K562 (cell line): Measurements from ENCODE around the gene PARP11. TPM values are rescaled to one million over a fixed set of nuclear protein-coding genes. Genes with fewer than 3 reads are reported as not detected.
A peak's percentile ranks its signal among the peaks of the same experiment; 100 is the strongest.

Source experiments
- FOXK2 ChIP-seq, 2 experiments: fragments of 450-650 bp; IDR thresholded peaks in 1 of 2; conservative IDR thresholded peaks in 1 of 2; 2 replicates each; pipeline ENCODE4 v1.6.1; 2016; ENCODE audit warnings: low read depth in 2 of 2, mild to moderate bottlenecking in 1 of 2
- HDAC1 ChIP-seq, 2 experiments: fragments of 450-650 bp; IDR thresholded peaks; 2 replicates each; pipeline ENCODE4 v1.6.1; 2016 to 2017; ENCODE audit warnings: inconsistent platforms in 1 of 2, mild to moderate bottlenecking in 1 of 2, moderate library complexity in 1 of 2
- HNRNPL ChIP-seq: fragments of 200-400 bp; formaldehyde crosslinking; IDR thresholded peaks from 2 replicates; pipeline ENCODE4 v1.6.1; 2017; ENCODE audit warnings: low read depth, mild to moderate bottlenecking, low read length
- JUNB ChIP-seq: fragments of 450-650 bp; formaldehyde crosslinking; conservative IDR thresholded peaks from 2 replicates; pipeline ENCODE4 v1.4.0; 2020; ENCODE audit warnings: mild to moderate bottlenecking
- MAFF ChIP-seq: IDR thresholded peaks from 2 replicates; pipeline ENCODE4 v1.6.1; 2012; ENCODE audit warnings: low read length, improper control_type of control experiment
- STAG1 ChIP-seq: sonication (generic); formaldehyde crosslinking; IDR thresholded peaks from 2 replicates; pipeline ENCODE4 v1.5.0; 2020; ENCODE audit warnings: missing genetic modification reagents, borderline replicate concordance
- ZNF316 ChIP-seq: fragments of 450-650 bp; IDR thresholded peaks from 2 replicates; pipeline ENCODE4 v1.6.1; 2016
- ZNF551 ChIP-seq: fragments of 250-450 bp; sonication (Bioruptor Pico); IDR thresholded peaks from 2 replicates; pipeline ENCODE4 v1.5.0; 2021; ENCODE audit warnings: mild to moderate bottlenecking, moderate library complexity
- polyA plus RNA-seq, 8 experiments: library from polyadenylated mRNA; depleted of rRNA in 4 of 8; stranded (reverse) in 5 of 8; unstranded in 3 of 8; fragments of >200 nt; fragmentation: Nextera tagmentation in 2 of 8; fragmentation: Illumina TruSeq in 1 of 8; extraction: Ambion mirVana in 2 of 8; extraction: Trizol in 1 of 8; gene quantifications; 2 replicates each; pipeline versions ENCODE4 v1.2.1 to v1.2.3, GENCODE V29; 2011 to 2014; ENCODE audit warnings: inconsistent platforms in 1 of 8, missing spikeins in 1 of 8
- total RNA-seq, 7 experiments: library from RNA; depleted of rRNA in 6 of 7; stranded (reverse); fragments of >200 nt in 6 of 7; fragmentation: Illumina TruSeq in 2 of 7; extraction: Trizol in 2 of 7; gene quantifications; 2 replicates each; pipeline versions ENCODE4 v1.2.1 to v1.2.3, GENCODE V29; 2011 to 2021; ENCODE audit warnings: low replicate concordance in 1 of 7
- TF ChIP-seq, protein P1 (sequence below): fragments of 450-650 bp; IDR thresholded peaks from 2 replicates; pipeline ENCODE4 v1.6.1; 2018; ENCODE audit warnings: mild to moderate bottlenecking, low read depth; ENCODE audit not compliant: partially characterized antibody
- TF ChIP-seq, protein P2 (sequence below): fragments of 450-650 bp; IDR thresholded peaks from 2 replicates; pipeline ENCODE4 v1.6.1; 2017; ENCODE audit warnings: antibody characterized with exemption
- TF ChIP-seq, protein P3 (sequence below), 2 experiments: fragments of 450-650 bp; formaldehyde crosslinking in 1 of 2; IDR thresholded peaks; 2 replicates each; pipeline versions ENCODE4 v1.4.0 to v1.6.1; 2014 to 2020; ENCODE audit warnings: mild to moderate bottlenecking in 2 of 2, borderline replicate concordance in 1 of 2, low read depth in 1 of 2
- TF ChIP-seq, protein P4 (sequence below), 2 experiments: IDR thresholded peaks in 1 of 2; conservative IDR thresholded peaks in 1 of 2; 2 replicates each; pipeline ENCODE4 v1.6.1; 2016; ENCODE audit warnings: low read depth in 2 of 2, mild to moderate bottlenecking in 1 of 2, missing compliant biosample characterization in 1 of 2, missing genetic modification characterization in 1 of 2, moderate library complexity in 1 of 2

The PARP11 gene
- total and polyA plus RNA-seq, 9 of the 15 experiments (the other 6 are each of a cell fraction or from before 2014, with no cell fraction given): 0.40 to 2.5 (median 1.4) TPM

DNA sequence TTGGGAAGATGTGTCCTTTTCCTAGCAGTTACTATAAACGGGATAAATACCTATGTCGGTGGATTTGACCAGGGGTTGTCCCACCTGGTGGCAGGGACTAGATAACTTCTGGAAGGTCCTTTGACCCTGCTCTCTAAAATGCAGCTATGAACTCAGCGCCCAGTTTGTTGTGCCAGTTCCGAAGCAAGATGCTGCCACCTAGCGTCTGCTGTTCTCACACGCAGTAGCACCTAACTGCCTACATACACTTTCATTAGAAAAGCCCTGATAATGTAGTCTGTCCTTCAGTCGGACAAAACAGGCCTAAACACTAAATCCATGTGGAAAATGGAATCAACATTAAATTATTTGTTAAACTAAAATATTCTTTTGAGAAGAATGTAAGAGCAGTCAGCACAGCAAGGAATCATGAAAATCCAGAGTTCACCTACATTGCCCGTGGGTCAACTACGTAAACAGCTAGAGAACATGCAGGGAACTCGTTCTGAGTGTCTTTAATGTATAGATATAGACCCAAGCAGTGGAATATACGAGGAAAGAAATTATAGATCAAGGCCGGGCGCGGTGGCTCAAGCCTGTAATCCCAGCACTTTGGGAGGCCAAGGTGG lies 69.2 kb downstream of the PARP11 start (continued):
- TF ChIP-seq, protein P1, sequence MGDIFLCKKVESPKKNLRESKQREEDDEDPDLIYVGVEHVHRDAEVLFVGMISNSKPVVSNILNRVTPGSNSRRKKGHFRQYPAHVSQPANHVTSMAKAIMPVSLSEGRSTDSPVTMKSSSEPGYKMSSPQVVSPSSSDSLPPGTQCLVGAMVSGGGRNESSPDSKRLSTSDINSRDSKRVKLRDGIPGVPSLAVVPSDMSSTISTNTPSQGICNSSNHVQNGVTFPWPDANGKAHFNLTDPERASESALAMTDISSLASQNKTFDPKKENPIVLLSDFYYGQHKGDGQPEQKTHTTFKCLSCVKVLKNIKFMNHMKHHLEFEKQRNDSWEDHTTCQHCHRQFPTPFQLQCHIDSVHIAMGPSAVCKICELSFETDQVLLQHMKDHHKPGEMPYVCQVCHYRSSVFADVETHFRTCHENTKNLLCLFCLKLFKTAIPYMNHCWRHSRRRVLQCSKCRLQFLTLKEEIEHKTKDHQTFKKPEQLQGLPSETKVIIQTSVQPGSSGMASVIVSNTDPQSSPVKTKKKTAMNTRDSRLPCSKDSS: no peak
- TF ChIP-seq ZNF316: no peak
- TF ChIP-seq, protein P2, sequence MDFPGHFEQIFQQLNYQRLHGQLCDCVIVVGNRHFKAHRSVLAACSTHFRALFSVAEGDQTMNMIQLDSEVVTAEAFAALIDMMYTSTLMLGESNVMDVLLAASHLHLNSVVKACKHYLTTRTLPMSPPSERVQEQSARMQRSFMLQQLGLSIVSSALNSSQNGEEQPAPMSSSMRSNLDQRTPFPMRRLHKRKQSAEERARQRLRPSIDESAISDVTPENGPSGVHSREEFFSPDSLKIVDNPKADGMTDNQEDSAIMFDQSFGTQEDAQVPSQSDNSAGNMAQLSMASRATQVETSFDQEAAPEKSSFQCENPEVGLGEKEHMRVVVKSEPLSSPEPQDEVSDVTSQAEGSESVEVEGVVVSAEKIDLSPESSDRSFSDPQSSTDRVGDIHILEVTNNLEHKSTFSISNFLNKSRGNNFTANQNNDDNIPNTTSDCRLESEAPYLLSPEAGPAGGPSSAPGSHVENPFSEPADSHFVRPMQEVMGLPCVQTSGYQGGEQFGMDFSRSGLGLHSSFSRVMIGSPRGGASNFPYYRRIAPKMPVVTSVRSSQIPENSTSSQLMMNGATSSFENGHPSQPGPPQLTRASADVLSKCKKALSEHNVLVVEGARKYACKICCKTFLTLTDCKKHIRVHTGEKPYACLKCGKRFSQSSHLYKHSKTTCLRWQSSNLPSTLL: no peak
- peak; percentile 65; the same call in 1 of the 2 replicates for TF ChIP-seq STAG1 (CRISPR knock-in tag)
- no peak for TF ChIP-seq HDAC1 (IDR thresholded peaks at IDR 0.05)
- TF ChIP-seq MAFF: no peak
- TF ChIP-seq, protein P3, sequence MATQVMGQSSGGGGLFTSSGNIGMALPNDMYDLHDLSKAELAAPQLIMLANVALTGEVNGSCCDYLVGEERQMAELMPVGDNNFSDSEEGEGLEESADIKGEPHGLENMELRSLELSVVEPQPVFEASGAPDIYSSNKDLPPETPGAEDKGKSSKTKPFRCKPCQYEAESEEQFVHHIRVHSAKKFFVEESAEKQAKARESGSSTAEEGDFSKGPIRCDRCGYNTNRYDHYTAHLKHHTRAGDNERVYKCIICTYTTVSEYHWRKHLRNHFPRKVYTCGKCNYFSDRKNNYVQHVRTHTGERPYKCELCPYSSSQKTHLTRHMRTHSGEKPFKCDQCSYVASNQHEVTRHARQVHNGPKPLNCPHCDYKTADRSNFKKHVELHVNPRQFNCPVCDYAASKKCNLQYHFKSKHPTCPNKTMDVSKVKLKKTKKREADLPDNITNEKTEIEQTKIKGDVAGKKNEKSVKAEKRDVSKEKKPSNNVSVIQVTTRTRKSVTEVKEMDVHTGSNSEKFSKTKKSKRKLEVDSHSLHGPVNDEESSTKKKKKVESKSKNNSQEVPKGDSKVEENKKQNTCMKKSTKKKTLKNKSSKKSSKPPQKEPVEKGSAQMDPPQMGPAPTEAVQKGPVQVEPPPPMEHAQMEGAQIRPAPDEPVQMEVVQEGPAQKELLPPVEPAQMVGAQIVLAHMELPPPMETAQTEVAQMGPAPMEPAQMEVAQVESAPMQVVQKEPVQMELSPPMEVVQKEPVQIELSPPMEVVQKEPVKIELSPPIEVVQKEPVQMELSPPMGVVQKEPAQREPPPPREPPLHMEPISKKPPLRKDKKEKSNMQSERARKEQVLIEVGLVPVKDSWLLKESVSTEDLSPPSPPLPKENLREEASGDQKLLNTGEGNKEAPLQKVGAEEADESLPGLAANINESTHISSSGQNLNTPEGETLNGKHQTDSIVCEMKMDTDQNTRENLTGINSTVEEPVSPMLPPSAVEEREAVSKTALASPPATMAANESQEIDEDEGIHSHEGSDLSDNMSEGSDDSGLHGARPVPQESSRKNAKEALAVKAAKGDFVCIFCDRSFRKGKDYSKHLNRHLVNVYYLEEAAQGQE (IDR thresholded peaks at IDR 0.05; ENCODE audit: borderline replicate concordance): peak; percentile 68; the same call in 1 of the 2 replicates
- TF ChIP-seq, protein P3 (CRISPR knock-in tag; IDR thresholded peaks at IDR 0.05; ENCODE audit: low read depth): no peak
- TF ChIP-seq, protein P4, sequence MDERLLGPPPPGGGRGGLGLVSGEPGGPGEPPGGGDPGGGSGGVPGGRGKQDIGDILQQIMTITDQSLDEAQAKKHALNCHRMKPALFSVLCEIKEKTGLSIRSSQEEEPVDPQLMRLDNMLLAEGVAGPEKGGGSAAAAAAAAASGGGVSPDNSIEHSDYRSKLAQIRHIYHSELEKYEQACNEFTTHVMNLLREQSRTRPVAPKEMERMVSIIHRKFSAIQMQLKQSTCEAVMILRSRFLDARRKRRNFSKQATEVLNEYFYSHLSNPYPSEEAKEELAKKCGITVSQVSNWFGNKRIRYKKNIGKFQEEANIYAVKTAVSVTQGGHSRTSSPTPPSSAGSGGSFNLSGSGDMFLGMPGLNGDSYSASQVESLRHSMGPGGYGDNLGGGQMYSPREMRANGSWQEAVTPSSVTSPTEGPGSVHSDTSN (CRISPR knock-in tag; IDR thresholded peaks at IDR 0.05; ENCODE audit: low read depth): no peak
- TF ChIP-seq, protein P4 (tag; conservative IDR thresholded peaks at IDR 0.05; ENCODE audit: low read depth): no peak
- TF ChIP-seq ZNF551 (CRISPR knock-in tag): no peak
- no peak for TF ChIP-seq FOXK2 (conservative IDR thresholded peaks at IDR 0.05 in 1 of 2, IDR thresholded peaks at IDR 0.05 in 1 of 2; ENCODE audit: low read depth in 2 of 2)
- no peak for TF ChIP-seq HNRNPL
- TF ChIP-seq JUNB (CRISPR knock-in tag): no peak
